GM23338 (cell line): ENCODE data around the gene GRIK1.

Experiments
- CTCF ChIP-seq, 2 experiments: fragments of 200-600 bp in 1 of 2; sonication (generic) in 1 of 2; conservative IDR thresholded peaks; 2 replicates each; pipeline versions ENCODE4 v1.5.1 to v1.6.1; 2016 to 2017; ENCODE audit warnings: antibody characterized with exemption in 2 of 2, low read depth in 2 of 2, mild to moderate bottlenecking in 2 of 2, moderate library complexity in 1 of 2
- EZH2 ChIP-seq: fragments of 200-600 bp; sonication (generic); IDR thresholded peaks from one replicate; pipeline ENCODE4 v1.8.0; 2017; ENCODE audit warnings: antibody characterized with exemption, mild to moderate bottlenecking, low read depth; ENCODE audit not compliant: unreplicated experiment
- EZH2phosphoT487 ChIP-seq: fragments of 200-600 bp; sonication (generic); IDR thresholded peaks from one replicate; pipeline ENCODE4 v1.8.1; 2018; ENCODE audit warnings: antibody characterized with exemption; ENCODE audit not compliant: unreplicated experiment
- POLR2AphosphoS5 ChIP-seq: IDR thresholded peaks from 2 replicates; pipeline ENCODE4 v1.6.1; 2016; ENCODE audit warnings: antibody characterized with exemption, low read depth
- REST ChIP-seq: IDR thresholded peaks from one replicate; pipeline ENCODE4 v1.6.1; 2018; ENCODE audit warnings: antibody characterized with exemption; ENCODE audit not compliant: unreplicated experiment

- no peak for TF ChIP-seq EZH2
- no peak for TF ChIP-seq CTCF (conservative IDR thresholded peaks at IDR 0.05; ENCODE audit: low read depth in 2 of 2)
- TF ChIP-seq EZH2phosphoT487 = no peak
- no peak for TF ChIP-seq POLR2AphosphoS5
- TF ChIP-seq REST = no peak
These were observed 69.0 kb downstream of the GRIK1 start for GRCh38 chr21:29870814-29871213.
